D721Med (cell line): ENCODE measurements around the gene FBXL22.
"Not testable (repeated sequence)": the region's sequence is repeated elsewhere in the genome, so short reads cannot be mapped to it uniquely, and the experiment has no call there.

Source experiments
- DNase-seq: peaks from one replicate; pipeline ENCODE4 v3.0.0; 2011; ENCODE audit warnings: low spot score; ENCODE audit not compliant: insufficient read length
- FAIRE-seq: peaks from 2 replicates; lab custom pipeline; 2011; peaks lifted over from hg19 to GRCh38; lab: Jason Lieb, UNC
- TF ChIP-seq, protein P1 (sequence below): IDR thresholded peaks from 2 replicates; pipeline ENCODE4 v1.5.1; 2012; ENCODE audit warnings: mild to moderate bottlenecking, control low read depth; ENCODE audit not compliant: insufficient read depth; ENCODE audit errors: missing control alignments

Gene FBXL22

DNA sequence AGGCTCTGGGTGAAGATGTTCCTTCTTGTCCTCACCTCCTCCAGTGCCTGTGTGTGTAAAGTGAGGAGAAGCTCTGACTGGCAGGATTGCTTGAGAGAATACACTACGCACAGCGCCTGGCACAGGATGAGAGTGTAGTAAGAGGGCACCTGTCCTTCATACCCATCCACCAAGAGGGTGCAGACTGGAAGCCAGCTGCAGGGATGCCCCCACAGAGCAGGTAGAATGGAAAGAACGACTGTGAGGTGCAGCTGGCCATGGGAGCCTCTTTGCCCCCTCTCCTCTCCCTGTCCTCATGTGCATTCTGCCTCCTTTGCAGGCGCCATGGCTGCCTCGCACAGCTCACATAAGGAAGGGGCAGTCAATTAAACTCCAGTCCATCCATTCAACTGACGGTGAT is 12.3 kb downstream of the FBXL22 start:
- FAIRE-seq, result no peak
- TF ChIP-seq, protein P1, sequence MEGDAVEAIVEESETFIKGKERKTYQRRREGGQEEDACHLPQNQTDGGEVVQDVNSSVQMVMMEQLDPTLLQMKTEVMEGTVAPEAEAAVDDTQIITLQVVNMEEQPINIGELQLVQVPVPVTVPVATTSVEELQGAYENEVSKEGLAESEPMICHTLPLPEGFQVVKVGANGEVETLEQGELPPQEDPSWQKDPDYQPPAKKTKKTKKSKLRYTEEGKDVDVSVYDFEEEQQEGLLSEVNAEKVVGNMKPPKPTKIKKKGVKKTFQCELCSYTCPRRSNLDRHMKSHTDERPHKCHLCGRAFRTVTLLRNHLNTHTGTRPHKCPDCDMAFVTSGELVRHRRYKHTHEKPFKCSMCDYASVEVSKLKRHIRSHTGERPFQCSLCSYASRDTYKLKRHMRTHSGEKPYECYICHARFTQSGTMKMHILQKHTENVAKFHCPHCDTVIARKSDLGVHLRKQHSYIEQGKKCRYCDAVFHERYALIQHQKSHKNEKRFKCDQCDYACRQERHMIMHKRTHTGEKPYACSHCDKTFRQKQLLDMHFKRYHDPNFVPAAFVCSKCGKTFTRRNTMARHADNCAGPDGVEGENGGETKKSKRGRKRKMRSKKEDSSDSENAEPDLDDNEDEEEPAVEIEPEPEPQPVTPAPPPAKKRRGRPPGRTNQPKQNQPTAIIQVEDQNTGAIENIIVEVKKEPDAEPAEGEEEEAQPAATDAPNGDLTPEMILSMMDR, result no peak
- no peak for DNase-seq

DNA sequence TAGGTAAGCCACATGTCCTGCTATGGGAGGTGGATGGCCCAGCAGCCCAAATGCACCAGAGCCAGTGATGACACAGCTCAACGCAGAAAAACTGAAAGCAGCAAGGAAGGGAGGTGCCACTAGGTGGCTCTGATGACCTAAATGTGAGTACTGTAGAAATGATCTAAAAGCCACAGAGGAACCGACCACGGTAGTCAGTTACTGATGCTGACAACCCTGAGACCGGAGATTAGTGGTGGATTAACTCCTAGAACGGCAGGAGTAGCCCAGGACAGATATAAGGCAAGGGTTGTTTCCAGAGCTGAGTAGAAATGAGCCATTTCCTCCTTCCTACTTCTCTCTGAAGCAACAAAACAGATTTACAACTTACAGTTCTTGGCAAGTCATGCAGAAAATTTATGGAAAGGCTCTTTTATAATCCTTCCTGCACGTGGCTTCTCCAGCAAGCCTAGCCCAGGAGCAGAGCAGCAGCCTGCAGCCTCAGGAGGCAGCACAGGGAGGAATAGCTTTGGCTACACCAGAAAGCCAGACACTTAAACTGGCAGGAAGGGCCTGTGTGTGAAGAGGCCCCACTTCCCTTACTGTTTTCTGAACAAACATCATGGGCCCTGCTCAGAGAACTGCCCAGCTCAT is 13.1 kb downstream of the FBXL22 start:
- DNase-seq, result peak; percentile 79
- FAIRE-seq, result no peak
- TF ChIP-seq, protein P1, result peak; percentile 88

DNA sequence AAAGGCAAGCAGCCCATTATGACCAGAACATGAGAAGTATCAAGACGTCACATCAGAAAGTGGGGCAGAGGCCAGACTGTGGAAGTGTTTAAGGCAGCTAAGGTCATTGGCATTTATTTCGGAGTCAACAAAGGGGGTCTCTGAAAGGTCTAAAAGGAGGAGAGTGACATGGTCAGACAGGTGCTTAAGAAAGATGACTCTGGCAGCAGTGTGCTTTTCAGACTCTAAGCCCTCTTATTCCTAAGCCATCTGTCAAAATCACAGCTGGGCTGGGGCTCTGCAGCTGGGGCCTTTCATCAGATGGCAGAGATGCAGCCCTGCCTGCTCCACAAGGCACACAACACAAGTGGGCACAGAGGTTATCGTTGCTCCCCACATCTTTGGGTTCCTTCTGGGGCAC is 14.0 kb downstream of the FBXL22 start:
- FAIRE-seq, result peak; percentile 58
- TF ChIP-seq, protein P1, result no peak
- peak; percentile 56 for DNase-seq

DNA sequence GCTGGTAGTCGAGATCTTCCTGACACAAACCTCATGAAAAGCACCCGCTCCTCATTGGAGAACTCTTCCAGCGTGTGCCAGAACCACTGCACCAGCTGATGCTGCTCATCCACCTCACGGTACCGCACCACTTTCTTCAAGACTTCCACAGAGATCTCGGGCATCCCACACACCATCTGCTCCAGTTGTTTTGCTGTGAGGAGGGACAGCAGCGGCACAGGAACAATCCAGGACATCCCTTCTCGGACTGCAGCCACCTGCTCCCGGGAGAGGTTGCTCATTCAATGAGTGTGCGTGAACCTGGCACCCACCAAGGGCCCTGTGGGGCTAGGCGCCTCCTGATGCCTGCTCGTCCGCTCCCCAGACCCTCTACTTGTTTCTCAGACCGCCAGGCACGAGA is 15.1 kb downstream of the FBXL22 start:
- FAIRE-seq (no peak), DNase-seq (no peak)
- TF ChIP-seq, protein P1, result no peak

DNA sequence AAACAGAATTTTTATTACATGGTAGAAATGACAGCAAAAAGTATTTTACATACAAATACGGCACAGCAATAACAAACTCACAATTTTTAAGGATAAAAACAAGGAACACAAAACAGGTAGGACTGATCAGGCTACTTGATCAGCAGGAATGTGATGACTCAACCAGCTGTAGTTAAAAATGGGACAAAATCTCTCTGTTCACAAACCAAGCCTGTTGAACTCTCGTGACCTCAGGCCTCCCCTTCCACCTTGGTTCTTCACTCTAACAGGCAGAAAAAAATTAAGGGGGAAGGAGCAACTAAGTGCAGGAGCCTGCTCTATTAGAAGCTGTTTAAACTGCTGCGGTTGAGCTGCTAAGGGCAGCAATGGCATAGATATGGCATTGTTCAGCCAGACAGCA is 18.7 kb downstream of the FBXL22 start:
- no peak for FAIRE-seq
- TF ChIP-seq, protein P1, result no peak
- DNase-seq, result no peak

DNA sequence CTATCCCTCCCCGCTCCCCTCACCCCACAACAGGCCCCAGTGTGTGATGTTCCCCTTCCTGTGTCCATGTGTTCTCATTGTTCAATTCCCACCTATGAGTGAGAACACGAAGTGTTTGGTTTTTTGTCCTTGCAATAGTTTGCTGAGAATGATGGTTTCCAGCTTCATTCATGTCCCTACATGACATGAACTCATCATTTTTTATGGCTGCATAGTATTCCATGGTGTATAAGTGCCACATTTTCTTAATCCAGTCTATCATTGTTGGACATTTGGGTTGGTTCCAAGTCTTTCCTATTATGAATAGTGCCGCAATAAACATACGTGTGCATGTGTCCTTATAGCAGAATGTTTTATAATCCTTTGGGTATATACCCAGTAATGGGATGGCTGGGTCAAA is 20.0 kb downstream of the FBXL22 start:
- DNase-seq, FAIRE-seq: not testable (repeated sequence)

DNA sequence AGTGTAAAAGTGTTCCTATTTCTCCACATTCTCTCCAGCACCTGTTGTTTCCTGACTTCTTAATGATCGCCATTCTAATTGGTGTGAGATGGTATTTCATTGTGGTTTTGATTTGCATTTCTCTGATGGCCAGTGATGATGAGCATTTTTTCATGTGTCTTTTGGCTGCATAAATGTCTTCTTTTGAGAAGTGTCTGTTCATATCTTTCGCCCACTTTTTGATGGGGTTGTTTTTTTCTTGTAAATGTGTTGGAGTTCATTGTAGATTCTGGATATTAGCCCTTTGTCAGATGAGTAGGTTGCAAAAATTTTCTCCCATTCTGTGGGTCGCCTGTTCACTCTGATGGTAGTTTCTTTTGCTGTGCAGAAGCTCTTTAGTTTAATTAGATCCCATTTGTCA is 20.4 kb downstream of the FBXL22 start:
- not testable (repeated sequence) for FAIRE-seq, DNase-seq

DNA sequence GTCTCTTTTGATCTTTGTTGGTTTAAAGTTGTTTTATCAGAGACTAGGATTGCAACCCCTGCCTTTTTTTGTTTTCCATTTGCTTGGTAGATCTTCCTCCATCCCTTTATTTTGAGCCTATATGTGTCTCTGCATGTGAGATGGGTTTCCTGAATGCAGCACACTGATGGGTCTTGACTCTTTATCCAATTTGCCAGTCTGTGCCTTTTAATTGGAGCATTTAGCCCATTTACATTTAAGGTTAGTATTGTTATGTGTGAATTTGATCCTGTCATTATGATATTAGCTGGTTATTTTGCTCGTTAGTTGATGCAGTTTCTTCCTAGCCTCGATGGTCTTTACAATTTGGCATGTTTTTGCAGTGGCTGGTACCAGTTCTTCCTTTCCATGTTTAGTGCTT is 23.6 kb downstream of the FBXL22 start:
- FAIRE-seq, DNase-seq: not testable (repeated sequence)

DNA sequence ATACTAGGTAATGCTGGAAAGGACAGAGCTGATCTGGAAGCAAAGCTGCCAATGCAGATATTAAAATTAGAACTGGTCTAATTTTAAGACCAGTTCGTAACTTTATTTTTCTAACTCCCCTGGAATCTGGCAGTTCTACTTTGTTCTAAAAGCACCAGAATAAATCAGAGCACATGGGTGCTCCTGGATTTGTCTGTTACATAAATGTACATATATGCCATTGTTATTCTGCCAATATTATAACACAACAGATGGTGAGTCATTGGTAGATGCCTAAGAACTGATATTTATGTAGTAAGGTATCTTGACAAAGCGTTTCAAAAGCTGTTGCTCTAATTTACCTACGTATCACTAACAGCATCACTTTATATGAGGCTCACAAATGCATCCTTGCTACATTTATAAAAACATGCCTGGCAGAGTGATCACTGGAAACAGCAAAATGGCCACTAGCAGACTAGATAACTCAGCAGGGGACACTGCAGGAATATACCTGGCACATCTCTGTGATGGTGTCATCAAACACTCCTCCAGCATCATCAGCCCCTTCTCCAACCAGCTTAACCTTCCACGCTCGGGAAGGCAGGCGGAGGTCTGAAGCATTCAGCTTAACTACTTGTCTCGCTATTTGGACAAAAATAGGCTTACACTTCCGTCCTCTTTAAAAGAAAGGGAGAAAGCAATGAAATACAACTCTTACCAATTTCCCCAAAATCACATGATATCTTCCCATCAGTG is 26.2 kb downstream of the FBXL22 start:
- no peak for FAIRE-seq
- TF ChIP-seq, protein P1, result no peak
- no peak for DNase-seq
